ENCODE data around the gene PPP2R3A.
A peak's percentile ranks its signal among the peaks of the same experiment; 100 is the strongest.
"Not testable (repeated sequence)": the region's sequence is repeated elsewhere in the genome, so short reads cannot be mapped to it uniquely, and the experiment has no call there.

Gene PPP2R3A

DNA sequence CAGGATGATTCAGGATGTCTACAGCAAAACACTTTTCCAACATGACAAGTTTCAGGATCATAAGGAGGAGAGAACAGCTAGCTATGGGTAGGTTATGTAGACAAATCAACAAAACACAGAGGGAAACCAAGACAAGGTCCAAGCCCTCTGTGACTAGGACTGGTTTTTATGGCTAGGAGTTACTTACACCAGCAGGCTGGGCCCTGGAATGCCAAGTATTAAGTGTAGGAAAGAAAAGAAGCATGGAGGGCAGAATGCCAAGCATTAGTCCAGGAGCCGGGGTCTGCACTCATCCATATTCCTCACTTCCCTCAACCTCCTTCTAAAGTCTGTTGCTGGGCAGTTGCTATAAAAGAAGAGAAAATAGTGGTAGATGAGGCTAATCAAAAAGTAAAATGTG is 35.3 kb upstream of the PPP2R3A start:
- no peak overlapping the region for H3K27ac ChIP-seq (ENCODE audit: low read depth, low read length)
- H3K27me3 ChIP-seq (ENCODE audit: insufficient read depth, low read length) = no peaks in the 10 kb centered on the region
- H3K4me3 ChIP-seq (ENCODE audit: low read length) = no peak overlapping the region
- no peaks in the 10 kb centered on the region for H3K4me1 ChIP-seq (ENCODE audit: insufficient read depth, low read length)
- no peaks in the 10 kb centered on the region for H3K36me3 ChIP-seq (ENCODE audit: insufficient read depth, low read length)
- H3K9ac ChIP-seq (ENCODE audit: low read depth, low read length) = no peak overlapping the region
- no peaks in the 10 kb centered on the region for H3K9me3 ChIP-seq (ENCODE audit: insufficient read depth, low read depth, low read length)
- no CpG with 5 or more reads among the region's 1 CpG for WGBS

DNA sequence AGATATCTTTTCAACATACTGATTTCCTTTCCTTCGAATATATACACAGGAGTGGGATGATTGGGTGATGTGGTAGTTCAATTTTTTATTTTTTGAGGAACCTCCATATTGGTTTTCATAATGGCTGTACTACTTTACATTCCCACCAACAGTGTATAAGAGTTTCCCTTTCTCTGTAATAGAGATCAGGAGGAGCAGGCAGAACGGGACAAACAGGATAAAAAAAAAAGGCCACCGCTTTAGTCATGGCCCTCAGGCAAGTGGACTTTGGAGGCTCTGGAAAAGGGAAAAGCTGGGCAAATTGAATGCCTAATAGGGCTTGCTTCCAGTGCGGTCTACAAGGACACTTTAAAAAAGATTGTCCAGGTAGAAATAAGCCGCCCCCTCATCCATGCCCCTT is 30.4 kb upstream of the PPP2R3A start:
- not testable (repeated sequence) for H3K27me3 ChIP-seq (ENCODE audit: insufficient read depth, low read length); H3K4me3 ChIP-seq (ENCODE audit: low read length); H3K9me3 ChIP-seq (ENCODE audit: insufficient read depth, low read depth, low read length); H3K27ac ChIP-seq (ENCODE audit: low read depth, low read length); H3K36me3 ChIP-seq (ENCODE audit: insufficient read depth, low read length); H3K4me1 ChIP-seq (ENCODE audit: insufficient read depth, low read length); H3K9ac ChIP-seq (ENCODE audit: low read depth, low read length)
- WGBS = 94% methylated on average over 4 of the region's 5 CpGs

DNA sequence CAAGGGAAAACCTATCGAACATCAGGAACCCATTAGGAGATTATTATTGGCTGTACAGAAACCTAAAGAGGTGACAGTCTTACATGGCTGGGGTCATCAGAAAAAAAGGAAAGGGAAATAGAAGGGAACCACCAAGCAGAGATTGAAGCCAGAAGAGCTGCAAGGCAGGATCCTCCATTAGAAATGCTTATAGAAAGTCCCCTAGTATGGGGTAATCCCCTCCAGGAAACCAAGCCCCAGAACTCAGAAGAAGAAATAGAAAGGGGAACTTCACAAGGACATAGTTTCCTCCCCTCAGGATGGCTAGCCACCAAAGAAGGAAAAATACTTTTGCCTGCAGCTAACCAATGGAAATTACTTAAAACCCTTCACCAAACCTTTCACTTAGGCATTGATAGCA is 27.8 kb upstream of the PPP2R3A start:
- not testable (repeated sequence) for H3K4me3 ChIP-seq (ENCODE audit: low read length); H3K9me3 ChIP-seq (ENCODE audit: insufficient read depth, low read depth, low read length); H3K4me1 ChIP-seq (ENCODE audit: insufficient read depth, low read length); H3K27ac ChIP-seq (ENCODE audit: low read depth, low read length); H3K27me3 ChIP-seq (ENCODE audit: insufficient read depth, low read length); H3K9ac ChIP-seq (ENCODE audit: low read depth, low read length); H3K36me3 ChIP-seq (ENCODE audit: insufficient read depth, low read length)
- 100% methylated on average over 1 of the region's 1 CpG for WGBS

DNA sequence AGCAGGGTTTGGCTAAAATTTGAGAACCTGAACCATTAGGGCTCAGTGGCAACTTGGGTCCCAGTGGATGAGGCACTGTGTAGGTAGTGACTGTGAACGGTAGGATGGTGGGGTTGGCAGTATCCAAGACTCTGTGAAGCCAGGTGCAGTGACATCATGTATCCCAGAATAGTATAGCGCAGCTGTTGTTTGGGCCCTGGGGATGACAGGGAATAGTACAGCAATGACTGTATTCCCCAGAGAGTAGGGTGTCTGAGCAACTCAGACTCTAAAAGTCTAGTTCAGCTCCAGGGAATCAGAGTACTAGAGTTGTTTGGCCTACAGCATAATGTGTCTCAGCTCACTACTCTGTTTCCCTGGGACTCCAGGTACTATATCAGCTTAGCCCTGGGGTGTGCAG is 20.7 kb upstream of the PPP2R3A start:
- H3K4me1 ChIP-seq (ENCODE audit: insufficient read depth, low read length) = no peaks in the 10 kb centered on the region
- no peaks in the 10 kb centered on the region for H3K36me3 ChIP-seq (ENCODE audit: insufficient read depth, low read length)
- H3K9me3 ChIP-seq (ENCODE audit: insufficient read depth, low read depth, low read length) = no peaks in the 10 kb centered on the region
- no peak overlapping the region for H3K4me3 ChIP-seq (ENCODE audit: low read length)
- 92% methylated on average over 2 of the region's 2 CpGs for WGBS
- no peak overlapping the region for H3K9ac ChIP-seq (ENCODE audit: low read depth, low read length)
- H3K27me3 ChIP-seq (ENCODE audit: insufficient read depth, low read length) = no peaks in the 10 kb centered on the region
- H3K27ac ChIP-seq (ENCODE audit: low read depth, low read length) = no peak overlapping the region

DNA sequence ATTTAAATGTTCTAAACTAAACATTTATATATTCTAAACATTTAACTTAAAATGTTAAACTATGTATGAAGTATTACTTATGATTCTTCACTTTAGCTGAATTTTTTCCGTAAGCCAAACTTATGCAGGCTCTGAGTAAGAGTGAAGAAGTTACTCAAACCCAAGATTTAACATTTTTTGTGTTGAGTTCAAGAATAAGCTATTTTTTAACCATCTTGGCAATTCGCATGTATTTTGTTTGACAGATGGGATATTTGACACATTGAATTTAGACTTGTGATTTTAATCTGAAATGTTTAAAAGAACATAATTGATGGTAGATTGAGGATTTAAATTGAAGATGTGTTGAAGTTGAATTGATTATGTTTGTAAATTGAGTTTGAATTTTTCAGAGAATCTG is 14.6 kb upstream of the PPP2R3A start:
- H3K36me3 ChIP-seq (ENCODE audit: insufficient read depth, low read length) = no peaks in the 10 kb centered on the region
- H3K9me3 ChIP-seq (ENCODE audit: insufficient read depth, low read depth, low read length) = peaks cover 6% of the 10 kb centered on the region; the same call in 1 of the 2 replicates
- no peak overlapping the region for H3K4me3 ChIP-seq (ENCODE audit: low read length)
- H3K27ac ChIP-seq (ENCODE audit: low read depth, low read length) = no peak overlapping the region
- no peaks in the 10 kb centered on the region for H3K27me3 ChIP-seq (ENCODE audit: insufficient read depth, low read length)
- WGBS = 99% methylated on average over 2 of the region's 2 CpGs
- H3K9ac ChIP-seq (ENCODE audit: low read depth, low read length) = no peak overlapping the region
- no peaks in the 10 kb centered on the region for H3K4me1 ChIP-seq (ENCODE audit: insufficient read depth, low read length)

DNA sequence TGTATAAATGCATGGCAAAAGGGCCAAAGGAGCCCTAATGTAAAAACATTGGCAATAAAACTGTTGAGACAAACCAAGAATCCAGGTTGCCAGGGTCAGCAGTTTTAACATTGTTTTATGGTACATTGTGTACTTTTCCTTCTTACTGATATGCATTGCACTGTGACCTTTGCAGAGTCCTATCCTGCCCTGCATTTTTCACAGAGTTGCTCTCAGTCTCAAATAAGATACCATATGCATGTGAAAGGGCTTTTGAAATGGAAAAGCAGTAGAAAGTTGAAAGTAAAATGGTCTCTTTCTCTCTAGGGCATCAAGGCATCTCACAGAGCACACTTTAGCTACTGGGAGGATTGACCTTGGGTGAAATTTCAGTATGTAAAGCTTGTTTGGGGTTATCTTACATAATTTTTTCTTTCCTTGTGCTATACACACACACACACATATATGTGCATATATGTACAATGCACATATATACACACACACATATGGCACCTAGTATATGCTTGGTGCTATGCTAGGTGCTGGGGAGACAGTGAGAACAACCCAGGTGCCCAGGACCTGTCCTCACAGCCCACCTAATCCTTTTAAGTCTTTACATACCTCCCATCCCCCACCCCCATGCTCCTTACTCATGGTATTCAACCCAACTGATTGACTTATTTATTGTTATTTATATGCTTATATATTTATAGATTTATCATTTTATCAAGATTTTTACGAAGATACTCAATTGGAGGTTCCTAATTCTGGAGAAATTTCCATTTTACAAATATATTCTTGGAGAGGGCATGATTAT is 1.2 kb upstream of the PPP2R3A start:
- peaks cover 32% of the 10 kb centered on the region for H3K4me1 ChIP-seq (ENCODE audit: insufficient read depth, low read length)
- no CpG with 5 or more reads among the region's 1 CpG for WGBS
- no peak overlapping the region; the same call in 1 of the 2 replicates for H3K9ac ChIP-seq (ENCODE audit: low read depth, low read length)
- peaks cover 6% of the 10 kb centered on the region for H3K9me3 ChIP-seq (ENCODE audit: insufficient read depth, low read depth, low read length)
- no peaks in the 10 kb centered on the region for H3K36me3 ChIP-seq (ENCODE audit: insufficient read depth, low read length)
- peak overlapping the region; percentile 73; the same call in 1 of the 2 replicates for H3K27ac ChIP-seq (ENCODE audit: low read depth, low read length)
- no peaks in the 10 kb centered on the region for H3K27me3 ChIP-seq (ENCODE audit: insufficient read depth, low read length)
- peak overlapping the region; percentile 60 for H3K4me3 ChIP-seq (ENCODE audit: low read length)

DNA sequence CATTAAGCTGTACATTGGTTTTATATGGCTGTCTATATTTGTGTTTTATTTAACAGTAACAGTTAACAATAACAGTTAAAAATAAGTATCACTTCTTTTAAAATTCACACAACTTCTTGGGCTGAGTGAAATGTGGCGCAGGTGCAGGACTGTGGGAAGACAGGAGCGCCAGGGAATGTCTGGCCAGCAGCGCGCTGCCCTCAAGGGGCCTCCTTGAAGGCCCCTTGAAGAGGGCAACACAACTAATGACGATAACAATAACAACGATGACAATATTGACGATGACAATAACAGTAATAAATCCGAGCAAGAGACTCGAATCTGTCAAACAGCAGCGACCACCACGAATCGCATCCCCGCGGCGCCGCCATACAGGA is 411 bp upstream of the PPP2R3A start:
- Histone ChIP-seq H3K4me3 (ENCODE audit: low read length) (peak overlapping the region; percentile 60), H3K9ac (ENCODE audit: low read depth, low read length) (no peak overlapping the region), H3K27me3 (ENCODE audit: insufficient read depth, low read length) (no peaks in the 10 kb centered on the region), H3K4me1 (ENCODE audit: insufficient read depth, low read length) (peaks cover 32% of the 10 kb centered on the region), H3K36me3 (ENCODE audit: insufficient read depth, low read length) (no peaks in the 10 kb centered on the region), H3K27ac (ENCODE audit: low read depth, low read length) (peak overlapping the region; percentile 73; the same call in 1 of the 2 replicates), H3K9me3 (ENCODE audit: insufficient read depth, low read depth, low read length) (peaks cover 5% of the 10 kb centered on the region)
- 10% methylated on average over 16 of the region's 16 CpGs for WGBS

DNA sequence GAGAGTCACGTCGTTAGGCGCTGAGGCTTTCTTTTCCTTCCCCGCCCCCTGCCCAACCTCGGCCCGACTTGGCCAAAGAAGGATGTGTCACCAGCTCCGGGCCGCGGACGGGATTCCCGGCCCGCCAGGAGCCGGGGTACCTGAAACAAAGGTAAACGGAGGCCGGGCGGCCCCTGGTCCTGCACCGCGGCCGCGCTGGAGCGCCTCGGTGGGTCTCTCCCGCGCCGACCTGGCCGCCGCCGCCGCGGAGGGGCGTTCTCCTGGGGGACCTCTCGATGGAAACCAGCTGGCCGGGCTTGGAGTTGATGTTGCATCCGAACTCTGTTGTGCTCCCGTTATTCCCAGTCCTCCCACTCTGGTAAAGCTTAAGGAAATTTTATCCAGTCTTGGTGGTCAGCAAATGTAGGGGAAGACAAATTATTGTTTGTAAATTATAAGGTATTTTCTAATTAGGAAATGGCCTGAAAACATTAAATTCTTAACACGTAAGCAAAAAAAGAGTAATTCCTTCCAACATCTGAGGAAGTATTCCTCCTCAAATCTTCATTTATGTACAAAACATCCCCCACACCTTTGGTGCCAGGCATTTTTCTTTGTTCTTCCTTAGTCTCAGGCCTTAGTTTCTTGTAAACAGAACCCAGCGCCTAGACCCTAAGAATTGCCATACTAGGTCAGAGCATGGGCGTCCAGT is 888 bp downstream of the PPP2R3A start:
- H3K36me3 ChIP-seq (ENCODE audit: insufficient read depth, low read length) = no peaks in the 10 kb centered on the region
- H3K27ac ChIP-seq (ENCODE audit: low read depth, low read length) = peak overlapping the region; percentile 96
- H3K9me3 ChIP-seq (ENCODE audit: insufficient read depth, low read depth, low read length) = no peaks in the 10 kb centered on the region
- 1% methylated on average over 38 of the region's 38 CpGs for WGBS
- H3K4me1 ChIP-seq (ENCODE audit: insufficient read depth, low read length) = peaks cover 32% of the 10 kb centered on the region
- H3K9ac ChIP-seq (ENCODE audit: low read depth, low read length) = peak overlapping the region; percentile 89
- H3K4me3 ChIP-seq (ENCODE audit: low read length) = peak overlapping the region; percentile 76
- H3K27me3 ChIP-seq (ENCODE audit: insufficient read depth, low read length) = no peaks in the 10 kb centered on the region

DNA sequence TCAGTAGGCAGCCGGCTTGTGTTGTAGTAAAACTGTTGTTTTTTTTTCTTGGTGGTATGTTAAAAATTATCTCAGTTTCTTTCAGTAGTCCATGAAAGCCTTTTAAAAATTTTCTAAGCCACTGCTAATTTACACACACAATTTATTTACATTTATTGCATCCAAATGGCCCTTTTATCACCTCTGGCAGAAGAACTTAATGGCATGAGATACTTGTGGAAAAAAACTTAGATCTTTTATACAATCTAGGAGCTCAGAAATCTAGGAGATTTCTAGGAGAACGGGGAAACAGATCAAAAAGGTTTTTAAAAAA is 1.4 kb downstream of the PPP2R3A start:
- Histone ChIP-seq H3K27me3 (ENCODE audit: insufficient read depth, low read length) (no peaks in the 10 kb centered on the region), H3K4me1 (ENCODE audit: insufficient read depth, low read length) (peaks cover 32% of the 10 kb centered on the region), H3K9me3 (ENCODE audit: insufficient read depth, low read depth, low read length) (no peaks in the 10 kb centered on the region), H3K36me3 (ENCODE audit: insufficient read depth, low read length) (no peaks in the 10 kb centered on the region), H3K27ac (ENCODE audit: low read depth, low read length) (peak overlapping the region; percentile 96), H3K4me3 (ENCODE audit: low read length) (peak overlapping the region; percentile 76), H3K9ac (ENCODE audit: low read depth, low read length) (peak overlapping the region; percentile 89)
- WGBS = 34% methylated on average over 2 of the region's 2 CpGs

DNA sequence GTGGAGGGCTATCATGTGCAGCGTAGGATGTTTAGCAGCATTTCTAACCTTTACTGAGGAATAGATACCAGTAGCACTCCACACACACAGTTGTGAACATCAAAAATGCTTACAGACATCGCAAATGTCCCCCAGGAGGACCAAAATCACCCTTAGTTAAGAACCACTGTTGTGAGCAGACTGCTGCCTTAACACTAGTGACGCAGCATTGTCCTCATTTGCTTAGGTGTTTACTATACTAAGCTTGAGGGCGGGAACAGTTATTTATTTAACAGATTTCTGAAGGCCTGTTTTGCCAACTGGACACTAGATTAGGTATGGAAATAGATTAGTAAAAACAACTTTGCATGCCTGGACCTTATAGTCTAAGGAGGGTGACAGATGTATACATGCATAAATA is 2.3 kb downstream of the PPP2R3A start:
- Histone ChIP-seq H3K27me3 (ENCODE audit: insufficient read depth, low read length) (no peaks in the 10 kb centered on the region), H3K4me1 (ENCODE audit: insufficient read depth, low read length) (peaks cover 32% of the 10 kb centered on the region), H3K9ac (ENCODE audit: low read depth, low read length) (no peak overlapping the region), H3K36me3 (ENCODE audit: insufficient read depth, low read length) (no peaks in the 10 kb centered on the region), H3K27ac (ENCODE audit: low read depth, low read length) (no peak overlapping the region), H3K4me3 (ENCODE audit: low read length) (peak overlapping the region; percentile 76), H3K9me3 (ENCODE audit: insufficient read depth, low read depth, low read length) (no peaks in the 10 kb centered on the region)
- 86% methylated on average over 4 of the region's 4 CpGs for WGBS

DNA sequence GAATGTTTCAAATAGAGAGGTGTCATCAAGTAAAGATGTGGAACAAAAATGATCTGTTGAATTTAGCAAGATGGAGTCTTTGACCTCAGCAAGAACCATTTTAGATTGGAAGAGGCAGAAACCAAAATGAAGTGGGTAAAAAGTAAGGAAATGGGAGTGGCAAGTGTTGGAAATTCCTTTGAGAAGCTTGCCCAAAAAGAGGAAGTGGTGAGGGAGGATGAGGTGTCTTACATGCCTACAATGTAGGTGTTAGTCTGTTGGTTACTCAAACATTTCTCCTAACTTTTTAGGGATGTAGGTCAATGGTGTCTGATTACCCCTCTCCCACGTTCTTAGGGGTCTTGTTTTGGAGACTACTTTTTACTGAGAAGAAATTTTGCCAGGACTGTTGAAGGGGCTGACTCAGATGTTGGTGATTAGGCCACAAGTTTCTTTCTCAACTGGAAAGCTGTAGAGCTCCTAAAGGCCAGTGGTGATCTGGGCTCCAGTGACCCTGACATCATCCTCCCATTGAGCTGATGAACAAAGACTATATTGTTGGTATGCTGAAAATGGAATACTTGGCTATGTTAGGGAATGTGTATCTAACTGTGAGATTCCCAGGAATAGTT is 5.1 kb downstream of the PPP2R3A start:
- no peak overlapping the region for H3K4me3 ChIP-seq (ENCODE audit: low read length)
- H3K9me3 ChIP-seq (ENCODE audit: insufficient read depth, low read depth, low read length) = no peaks in the 10 kb centered on the region
- H3K27ac ChIP-seq (ENCODE audit: low read depth, low read length) = no peak overlapping the region
- 100% methylated on average over 1 of the region's 1 CpG for WGBS
- H3K27me3 ChIP-seq (ENCODE audit: insufficient read depth, low read length) = no peaks in the 10 kb centered on the region
- H3K9ac ChIP-seq (ENCODE audit: low read depth, low read length) = no peak overlapping the region
- H3K4me1 ChIP-seq (ENCODE audit: insufficient read depth, low read length) = peaks cover 39% of the 10 kb centered on the region
- H3K36me3 ChIP-seq (ENCODE audit: insufficient read depth, low read length) = no peaks in the 10 kb centered on the region

All from HUES64 (cell line).